H9 (cell line): Measurements from ENCODE around the gene CLPSL2. TPM values are rescaled to one million over a fixed set of nuclear protein-coding genes. Genes with fewer than 3 reads are reported as not detected.
A peak's percentile ranks its signal among the peaks of the same experiment; 100 is the strongest.

Experiments
- DNase-seq: peaks from one replicate; pipeline ENCODE4 v3.0.0-alpha.2; 2017
- H2AFZ ChIP-seq: one replicate; pipeline ENCODE4 v1.6.1; 2013; ENCODE audit warnings: mild to moderate bottlenecking, low read length, control low read depth, moderate library complexity
- H2AK5ac ChIP-seq: 2 replicates; pipeline ENCODE4 v1.6.1; 2013; ENCODE audit warnings: low read length, control low read depth, mixed read lengths; ENCODE audit not compliant: insufficient read length
- H2BK120ac ChIP-seq: one replicate; pipeline ENCODE4 v1.6.1; 2013; ENCODE audit warnings: low read depth, mild to moderate bottlenecking, low read length, control low read depth, inconsistent platforms; ENCODE audit not compliant: poor library complexity, severe bottlenecking
- H2BK12ac ChIP-seq: 2 replicates; pipeline ENCODE4 v1.6.1; 2013; ENCODE audit warnings: low read length, control low read depth, mixed read lengths, low read depth; ENCODE audit not compliant: insufficient read length
- H2BK15ac ChIP-seq: 2 replicates; pipeline ENCODE4 v1.6.1; 2013; ENCODE audit warnings: low read depth, low read length, control low read depth
- H2BK20ac ChIP-seq: one replicate; pipeline ENCODE4 v1.6.1; 2013; ENCODE audit warnings: low read depth, mild to moderate bottlenecking, low read length, control low read depth, inconsistent platforms; ENCODE audit not compliant: poor library complexity, severe bottlenecking
- H2BK5ac ChIP-seq: 2 replicates; pipeline ENCODE4 v1.6.1; 2013; ENCODE audit warnings: low read length, control low read depth, mixed read lengths; ENCODE audit not compliant: insufficient read length
- H3K14ac ChIP-seq: 2 replicates; pipeline ENCODE4 v1.6.1; 2013; ENCODE audit warnings: low read length, control low read depth; ENCODE audit not compliant: insufficient read depth
- H3K18ac ChIP-seq: 2 replicates; pipeline ENCODE4 v1.6.1; 2013; ENCODE audit warnings: low read depth, mild to moderate bottlenecking, mixed read lengths, low read length, control low read depth; ENCODE audit not compliant: insufficient read length
- H3K23ac ChIP-seq: 2 replicates; pipeline ENCODE4 v1.6.1; 2013; ENCODE audit warnings: low read length, control low read depth, mixed read lengths, low read depth; ENCODE audit not compliant: insufficient read length
- H3K23me2 ChIP-seq: 2 replicates; pipeline ENCODE4 v1.6.1; 2013; ENCODE audit warnings: low read depth, mild to moderate bottlenecking, mixed read lengths, low read length, control low read depth; ENCODE audit not compliant: insufficient read length, poor library complexity, severe bottlenecking
- H3K27ac ChIP-seq: 2 replicates; pipeline ENCODE4 v1.5.1; 2013; ENCODE audit warnings: low read length, control low read depth, mixed read lengths, low read depth; ENCODE audit not compliant: insufficient read length
- H3K27me3 ChIP-seq: 2 replicates; pipeline ENCODE4 v1.6.1; 2013; ENCODE audit warnings: low read length, control low read depth, inconsistent platforms; ENCODE audit not compliant: insufficient read depth
- H3K4ac ChIP-seq: 2 replicates; pipeline ENCODE4 v1.6.1; 2013; ENCODE audit warnings: low read depth, mild to moderate bottlenecking, control low read depth, inconsistent platforms, low read length, moderate library complexity
- H3K4me1 ChIP-seq: 2 replicates; pipeline ENCODE4 v1.6.1; 2013; ENCODE audit warnings: low read length, control low read depth, inconsistent platforms; ENCODE audit not compliant: insufficient read depth
- H3K4me2 ChIP-seq: 2 replicates; pipeline ENCODE4 v1.6.1; 2013; ENCODE audit warnings: low read length, control low read depth, mixed read lengths; ENCODE audit not compliant: insufficient read length, insufficient read depth
- H3K56ac ChIP-seq: 2 replicates; pipeline ENCODE4 v1.6.1; 2013; ENCODE audit warnings: low read depth, mild to moderate bottlenecking, mixed read lengths, low read length, control low read depth; ENCODE audit not compliant: insufficient read length
- H3K79me1 ChIP-seq: 2 replicates; pipeline ENCODE4 v1.6.1; 2013; ENCODE audit warnings: low read depth, mild to moderate bottlenecking, moderate library complexity, low read length, control low read depth, inconsistent platforms; ENCODE audit not compliant: insufficient read depth, poor library complexity, severe bottlenecking
- H3K79me2 ChIP-seq: 2 replicates; pipeline ENCODE4 v1.6.1; 2013; ENCODE audit warnings: low read length, control low read depth, inconsistent platforms; ENCODE audit not compliant: insufficient read depth
- H3K9ac ChIP-seq: 2 replicates; pipeline ENCODE4 v1.6.1; 2013; ENCODE audit warnings: low read length, control low read depth, mixed read lengths; ENCODE audit not compliant: insufficient read length; ENCODE audit errors: extremely low read depth
- H3K9me3 ChIP-seq: one replicate; pipeline ENCODE4 v1.6.1; 2013; ENCODE audit warnings: low read depth, low read length, inconsistent platforms; ENCODE audit not compliant: control insufficient read depth
- H3T11ph ChIP-seq: one replicate; pipeline ENCODE4 v1.6.1; 2013; ENCODE audit warnings: mild to moderate bottlenecking, low read length, control low read depth, inconsistent platforms
- H4K20me1 ChIP-seq: one replicate; pipeline ENCODE4 v1.6.1; 2013; ENCODE audit not compliant: control insufficient read depth, insufficient read length, insufficient read depth
- H4K5ac ChIP-seq: 2 replicates; pipeline ENCODE4 v1.6.1; 2013; ENCODE audit warnings: low read depth, mild to moderate bottlenecking, mixed read lengths, low read length, control low read depth; ENCODE audit not compliant: insufficient read length
- H4K8ac ChIP-seq: replicated peaks from 2 replicates; pipeline ENCODE4 v1.6.1; 2013; ENCODE audit warnings: low read length, control low read depth, mixed read lengths, low read depth; ENCODE audit not compliant: insufficient read length
- H4K91ac ChIP-seq: 2 replicates; pipeline ENCODE4 v1.6.1; 2013; ENCODE audit warnings: low read depth, mild to moderate bottlenecking, moderate library complexity, mixed read lengths, low read length, control low read depth; ENCODE audit not compliant: insufficient read length
- H3K27ac Mint-ChIP-seq, 3 experiments: 2 replicates in 2 of 3; 3 replicates in 1 of 3; pipeline ENCODE4 v1.8.0; 2020 to 2021; ENCODE audit warnings: mixed read lengths in 3 of 3, mild to moderate bottlenecking in 1 of 3, moderate library complexity in 1 of 3
- H3K27me3 Mint-ChIP-seq: 2 replicates; pipeline ENCODE4 v1.8.0; 2021; ENCODE audit warnings: low read depth, mild to moderate bottlenecking, moderate library complexity, mixed read lengths
- H3K36me3 Mint-ChIP-seq, 3 experiments: 2 replicates in 2 of 3; 3 replicates in 1 of 3; pipeline ENCODE4 v1.8.0; 2020 to 2021; ENCODE audit warnings: low read depth in 3 of 3, mixed read lengths in 3 of 3; ENCODE audit not compliant: insufficient read depth in 1 of 3
- H3K4me1 Mint-ChIP-seq, 2 experiments: 2 replicates each; pipeline ENCODE4 v1.8.0; 2020; ENCODE audit warnings: mixed read lengths in 2 of 2
- H3K4me3 Mint-ChIP-seq, 2 experiments: 2 replicates in 1 of 2; 3 replicates in 1 of 2; pipeline ENCODE4 v1.8.0; 2020 to 2021; ENCODE audit warnings: mild to moderate bottlenecking in 2 of 2, mixed read lengths in 2 of 2, moderate library complexity in 1 of 2
- H3K9me3 Mint-ChIP-seq, 2 experiments: 2 replicates in 1 of 2; 3 replicates in 1 of 2; pipeline ENCODE4 v1.8.0; 2020; ENCODE audit warnings: mild to moderate bottlenecking in 2 of 2, mixed read lengths in 2 of 2, moderate library complexity in 1 of 2
- WGBS: extraction: QIAGEN DNeasy Blood & Tissue Kit; methylation state at CpG from one replicate; pipeline ENCODE4 v1.1.7; 2013; ENCODE audit warnings: missing lambda C conversion rate, low lambda C conversion rate, mixed read lengths; ENCODE audit not compliant: insufficient read length; ENCODE audit errors: extremely low coverage; 5-methylcytosine and 5-hydroxymethylcytosine counted together
- total RNA-seq: library from RNA; stranded (reverse); gene quantifications from 2 replicates; pipeline ENCODE4 v1.2.1, GENCODE V29; 2021
- TF ChIP-seq, protein P1 (sequence below): fragments of 200-600 bp; sonication (generic); conservative IDR thresholded peaks from 3 replicates; pipeline ENCODE4 v1.8.0; 2021; ENCODE audit warnings: antibody characterized with exemption, mild to moderate bottlenecking

The CLPSL2 gene
- total RNA-seq, 1 experiment from 2014 or later = 4.4 TPM

- Mint-ChIP-seq H3K4me1 (peaks cover 59 to 62% of the 10 kb centered on the region in 2 experiments), H3K27me3 (peaks cover 32% of the 10 kb centered on the region), H3K9me3 (no peaks in the 10 kb centered on the region), H3K4me3 (peak overlapping the region; percentile 78 to 88), H3K27ac (peak overlapping the region in 2 of 3 experiments; percentile 20 to 90; a peak in 2 of 7 replicates), H3K36me3 (no peaks in the 10 kb centered on the region; a peak in 1 of 7 replicates)
- H2AFZ ChIP-seq = no peak overlapping the region
- H2BK20ac ChIP-seq = no peak overlapping the region
- H4K8ac ChIP-seq = no peak overlapping the region
- no peak overlapping the region for H2BK15ac ChIP-seq
- H3K9me3 ChIP-seq = no peaks in the 10 kb centered on the region
- no peak overlapping the region for H2AK5ac ChIP-seq
- TF ChIP-seq, protein P1, sequence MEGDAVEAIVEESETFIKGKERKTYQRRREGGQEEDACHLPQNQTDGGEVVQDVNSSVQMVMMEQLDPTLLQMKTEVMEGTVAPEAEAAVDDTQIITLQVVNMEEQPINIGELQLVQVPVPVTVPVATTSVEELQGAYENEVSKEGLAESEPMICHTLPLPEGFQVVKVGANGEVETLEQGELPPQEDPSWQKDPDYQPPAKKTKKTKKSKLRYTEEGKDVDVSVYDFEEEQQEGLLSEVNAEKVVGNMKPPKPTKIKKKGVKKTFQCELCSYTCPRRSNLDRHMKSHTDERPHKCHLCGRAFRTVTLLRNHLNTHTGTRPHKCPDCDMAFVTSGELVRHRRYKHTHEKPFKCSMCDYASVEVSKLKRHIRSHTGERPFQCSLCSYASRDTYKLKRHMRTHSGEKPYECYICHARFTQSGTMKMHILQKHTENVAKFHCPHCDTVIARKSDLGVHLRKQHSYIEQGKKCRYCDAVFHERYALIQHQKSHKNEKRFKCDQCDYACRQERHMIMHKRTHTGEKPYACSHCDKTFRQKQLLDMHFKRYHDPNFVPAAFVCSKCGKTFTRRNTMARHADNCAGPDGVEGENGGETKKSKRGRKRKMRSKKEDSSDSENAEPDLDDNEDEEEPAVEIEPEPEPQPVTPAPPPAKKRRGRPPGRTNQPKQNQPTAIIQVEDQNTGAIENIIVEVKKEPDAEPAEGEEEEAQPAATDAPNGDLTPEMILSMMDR = peak; percentile 25; the same call in 1 of the 3 replicates
- H3K27ac ChIP-seq = no peak overlapping the region
- no peak overlapping the region for H3K18ac ChIP-seq
- no CpG with 5 or more reads among the region's 12 CpGs for WGBS
- H4K5ac ChIP-seq = no peak overlapping the region
- no peak overlapping the region for H2BK5ac ChIP-seq
- no peak overlapping the region for H2BK12ac ChIP-seq
- peaks cover 19% of the 10 kb centered on the region for H3K4me1 ChIP-seq
- H3K4ac ChIP-seq = no peak overlapping the region
- no peak overlapping the region for H4K91ac ChIP-seq
- peak overlapping the region; percentile 79 for H3K4me2 ChIP-seq
- H3K56ac ChIP-seq = no peak overlapping the region
- no peaks in the 10 kb centered on the region for H4K20me1 ChIP-seq
- no peaks in the 10 kb centered on the region for H3K79me1 ChIP-seq
- no peaks in the 10 kb centered on the region for H3K79me2 ChIP-seq
- peaks cover 11% of the 10 kb centered on the region for H3K23me2 ChIP-seq
- H3K9ac ChIP-seq = no peak overlapping the region
- no peak overlapping the region; the same call in 1 of the 2 replicates for H3K14ac ChIP-seq
- no peak overlapping the region for H3T11ph ChIP-seq
- no peak for DNase-seq
- peaks cover 2% of the 10 kb centered on the region; the same call in 1 of the 2 replicates for H3K27me3 ChIP-seq
- no peak overlapping the region for H2BK120ac ChIP-seq
- H3K23ac ChIP-seq = no peak overlapping the region
Measured at GRCh38 chr6:35728683-35729678, 47.4 kb upstream of the CLPSL2 start.
